GM19372 (cell line): ENCODE data around the gene VPS45.
"Not testable (repeated sequence)": the region's sequence is repeated elsewhere in the genome, so short reads cannot be mapped to it uniquely, and the experiment has no call there.

ENCODE experiments used
- ATAC-seq: cut with Tn5 transposase; IDR thresholded peaks from one replicate; pipeline ENCODE4 v1.9.1; 2021; ENCODE audit warnings: mild to moderate bottlenecking, low read depth, moderate library complexity; ENCODE audit not compliant: unreplicated experiment

VPS45 gene

GRCh38 chr1:150127464-150127863, 59.9 kb downstream of the VPS45 start:
- ATAC-seq = no peak

GRCh38 chr1:150127868-150128267, 60.3 kb downstream of the VPS45 start:
- no peak for ATAC-seq

- ATAC-seq = no peak
These were observed 64.8 kb downstream of the VPS45 start for GRCh38 chr1:150132372-150132771.

- ATAC-seq = no peak
These were observed 67.0 kb downstream of the VPS45 start for GRCh38 chr1:150134537-150134936.

- ATAC-seq = not testable (repeated sequence)
These were observed 67.8 kb downstream of the VPS45 start for GRCh38 chr1:150135400-150135799.

GRCh38 chr1:150138044-150138443, 70.5 kb downstream of the VPS45 start:
- no peak for ATAC-seq

- ATAC-seq = no peak
These were observed 73.9 kb downstream of the VPS45 start for GRCh38 chr1:150141452-150141851.

- ATAC-seq = no peak
These were observed 74.5 kb downstream of the VPS45 start for GRCh38 chr1:150142083-150142482.

GRCh38 chr1:150144606-150145005, 77.0 kb downstream of the VPS45 start:
- ATAC-seq = no peak

GRCh38 chr1:150146016-150146415, 78.4 kb downstream of the VPS45 start:
- not testable (repeated sequence) for ATAC-seq

GRCh38 chr1:150146849-150147542, 79.4 kb downstream of the VPS45 start:
- ATAC-seq = no peak

GRCh38 chr1:150148837-150149270, 81.3 kb downstream of the VPS45 start:
- no peak for ATAC-seq

GRCh38 chr1:150149271-150150132, 81.9 kb downstream of the VPS45 start, which contains the start of gene PLEKHO1:
Gene PLEKHO1, plus strand, starts transcription at chr1:150149916. Its CDS starts 342 bp downstream, at chr1:150150258.
- ATAC-seq = peak; percentile 51

GRCh38 chr1:150150133-150151021, 82.8 kb downstream of the VPS45 start:
- ATAC-seq = no peak

GRCh38 chr1:150151291-150152181, 84.0 kb downstream of the VPS45 start:
- no peak for ATAC-seq

GRCh38 chr1:150152182-150152536, 84.6 kb downstream of the VPS45 start:
- ATAC-seq = no peak

GRCh38 chr1:150152772-150153456, 85.3 kb downstream of the VPS45 start:
- ATAC-seq = no peak

- no peak for ATAC-seq
These were observed 86.6 kb downstream of the VPS45 start for GRCh38 chr1:150154143-150154542.

- ATAC-seq = no peak
These were observed 88.0 kb downstream of the VPS45 start for GRCh38 chr1:150155413-150156071.
